Measurements from ENCODE around the gene CRYZ. TPM values are rescaled to one million over a fixed set of nuclear protein-coding genes. Genes with fewer than 3 reads are reported as not detected.

The CRYZ gene
- total RNA-seq, 1 donor from 2014 or later = 13.7 TPM

DNA sequence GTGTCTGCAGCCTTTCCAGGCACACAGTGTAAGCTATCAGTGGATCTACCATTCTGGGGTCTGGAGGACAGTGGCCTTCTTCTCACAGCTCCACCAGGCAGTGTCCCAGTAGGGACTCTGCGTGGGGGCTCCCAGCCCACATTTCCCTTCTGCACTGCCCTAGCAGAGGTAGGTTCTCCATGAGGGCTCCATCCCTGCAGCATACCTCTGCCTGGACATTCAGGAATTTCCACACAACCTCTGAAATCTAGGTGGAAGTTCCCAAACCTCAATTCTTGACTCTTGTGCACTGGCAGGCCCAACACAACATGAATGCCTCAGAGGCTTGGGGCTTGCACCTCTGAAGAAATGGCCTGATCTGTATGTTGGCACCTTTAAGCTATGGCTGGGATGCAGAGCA is 6.8 kb downstream of the CRYZ start:
- H3K36me3 Mint-ChIP-seq (ENCODE audit: low read depth) = peaks cover 32% of the 10 kb centered on the region
- H3K9me3 Mint-ChIP-seq = peaks cover 24% of the 10 kb centered on the region
- H3K27me3 Mint-ChIP-seq (ENCODE audit: insufficient read depth) = no peaks in the 10 kb centered on the region
- no peak for DNase-seq (ENCODE audit: low spot score)
- peaks cover 9% of the 10 kb centered on the region for H3K4me1 Mint-ChIP-seq (ENCODE audit: low read depth)
- no peak overlapping the region for H3K4me3 Mint-ChIP-seq
- H3K27ac Mint-ChIP-seq = no peak overlapping the region
- intact Hi-C loops (cut with micrococcal nuclease) = no loop called here

DNA sequence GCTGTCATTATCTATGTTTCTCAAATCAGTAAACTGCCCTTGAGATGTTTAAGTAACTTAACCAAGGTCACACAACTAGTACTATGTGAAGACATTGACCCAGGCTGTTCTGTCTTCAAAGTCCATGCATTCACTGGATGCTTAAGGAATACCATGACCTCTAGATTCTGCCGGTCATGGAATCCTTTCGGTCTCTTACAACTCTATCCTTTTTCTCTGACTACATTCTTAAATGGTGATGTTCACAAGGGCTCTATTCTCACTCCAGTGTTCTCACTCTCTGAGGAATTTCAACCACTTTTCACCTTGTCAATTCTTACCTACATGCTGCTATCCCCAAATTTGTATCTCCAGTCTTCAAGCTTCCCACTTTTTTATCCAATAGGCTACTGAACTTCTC is 15.2 kb downstream of the CRYZ start:
- intact Hi-C loops (cut with micrococcal nuclease) = no loop called here

DNA sequence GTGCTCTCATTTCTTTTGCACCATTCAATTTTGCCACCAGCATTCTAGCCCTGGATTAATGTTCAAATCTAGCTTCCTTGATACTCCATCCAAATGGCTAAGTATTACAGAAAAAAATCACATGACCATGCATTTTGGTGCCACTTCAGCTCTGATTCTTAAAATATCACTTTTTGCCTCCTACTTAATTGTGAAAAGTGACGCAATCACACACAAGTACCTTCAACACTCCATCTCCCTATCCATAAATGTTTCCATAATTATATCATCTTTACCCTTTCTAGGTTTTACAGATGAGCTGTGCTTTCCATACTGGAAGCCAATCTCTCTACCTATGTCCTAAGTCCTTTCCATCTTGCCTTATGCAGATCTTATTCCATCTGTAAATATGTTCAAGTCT is 16.0 kb downstream of the CRYZ start:
- H3K9me3 Mint-ChIP-seq = no peaks in the 10 kb centered on the region
- no peak overlapping the region for H3K27ac Mint-ChIP-seq
- H3K36me3 Mint-ChIP-seq (ENCODE audit: low read depth) = peaks cover 9% of the 10 kb centered on the region
- H3K4me1 Mint-ChIP-seq (ENCODE audit: low read depth) = no peaks in the 10 kb centered on the region
- intact Hi-C loops (cut with micrococcal nuclease) = no loop called here
- H3K27me3 Mint-ChIP-seq (ENCODE audit: insufficient read depth) = no peaks in the 10 kb centered on the region
- H3K4me3 Mint-ChIP-seq = no peak overlapping the region
- no peak for DNase-seq (ENCODE audit: low spot score)

More for the DNA sequence above, 15.2 kb downstream of the CRYZ start:
- peaks cover 11% of the 10 kb centered on the region for H3K36me3 Mint-ChIP-seq (ENCODE audit: low read depth)
- H3K4me1 Mint-ChIP-seq (ENCODE audit: low read depth) = no peaks in the 10 kb centered on the region
- no peaks in the 10 kb centered on the region for H3K27me3 Mint-ChIP-seq (ENCODE audit: insufficient read depth)
- H3K27ac Mint-ChIP-seq = no peak overlapping the region
- DNase-seq (ENCODE audit: low spot score) = no peak
- no peaks in the 10 kb centered on the region for H3K9me3 Mint-ChIP-seq
- no peak overlapping the region for H3K4me3 Mint-ChIP-seq

DNA sequence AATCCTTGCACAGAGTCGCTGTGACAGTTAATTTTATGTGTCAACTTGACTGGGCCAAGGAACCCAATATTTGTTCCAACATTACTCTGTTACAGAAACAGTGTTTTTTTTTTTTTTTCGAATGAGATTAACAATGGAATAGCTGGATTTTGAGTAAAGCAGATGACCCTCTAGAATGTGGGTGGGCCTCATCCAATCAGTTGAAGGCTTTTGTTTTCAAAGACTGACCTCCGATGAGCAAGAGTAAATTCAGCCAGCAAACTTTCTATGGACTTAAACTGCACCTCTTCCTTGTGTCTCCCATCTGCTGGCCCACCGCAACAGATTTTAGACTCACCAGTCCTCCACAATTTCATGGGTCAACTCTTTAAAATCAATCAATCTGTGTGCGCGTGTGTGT is 17.0 kb downstream of the CRYZ start:
- intact Hi-C loops (cut with micrococcal nuclease) = no loop called here
- Mint-ChIP-seq H3K9me3 (no peaks in the 10 kb centered on the region), H3K27me3 (ENCODE audit: insufficient read depth) (no peaks in the 10 kb centered on the region), H3K27ac (no peak overlapping the region), H3K4me1 (ENCODE audit: low read depth) (no peaks in the 10 kb centered on the region), H3K4me3 (no peak overlapping the region), H3K36me3 (ENCODE audit: low read depth) (peaks cover 7% of the 10 kb centered on the region)
- no peak for DNase-seq (ENCODE audit: low spot score)

DNA sequence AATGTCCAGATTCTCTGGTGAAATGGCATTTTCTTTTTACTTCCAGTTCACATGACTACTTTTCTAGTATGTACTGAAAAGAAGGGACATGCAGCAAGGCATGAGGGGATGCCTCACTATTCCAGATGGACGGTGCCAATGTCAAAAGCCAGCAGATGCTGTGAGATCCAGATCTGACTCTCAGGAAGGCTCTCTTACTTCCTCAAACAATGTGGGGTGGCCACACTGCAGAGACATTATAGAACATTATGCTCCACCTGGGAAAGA is 17.7 kb downstream of the CRYZ start:
- DNase-seq (ENCODE audit: low spot score) = no peak
- no peaks in the 10 kb centered on the region for H3K9me3 Mint-ChIP-seq
- H3K36me3 Mint-ChIP-seq (ENCODE audit: low read depth) = peaks cover 7% of the 10 kb centered on the region
- H3K27ac Mint-ChIP-seq = no peak overlapping the region
- H3K4me3 Mint-ChIP-seq = no peak overlapping the region
- no peaks in the 10 kb centered on the region for H3K27me3 Mint-ChIP-seq (ENCODE audit: insufficient read depth)
- intact Hi-C loops (cut with micrococcal nuclease) = no loop called here
- no peaks in the 10 kb centered on the region for H3K4me1 Mint-ChIP-seq (ENCODE audit: low read depth)

DNA sequence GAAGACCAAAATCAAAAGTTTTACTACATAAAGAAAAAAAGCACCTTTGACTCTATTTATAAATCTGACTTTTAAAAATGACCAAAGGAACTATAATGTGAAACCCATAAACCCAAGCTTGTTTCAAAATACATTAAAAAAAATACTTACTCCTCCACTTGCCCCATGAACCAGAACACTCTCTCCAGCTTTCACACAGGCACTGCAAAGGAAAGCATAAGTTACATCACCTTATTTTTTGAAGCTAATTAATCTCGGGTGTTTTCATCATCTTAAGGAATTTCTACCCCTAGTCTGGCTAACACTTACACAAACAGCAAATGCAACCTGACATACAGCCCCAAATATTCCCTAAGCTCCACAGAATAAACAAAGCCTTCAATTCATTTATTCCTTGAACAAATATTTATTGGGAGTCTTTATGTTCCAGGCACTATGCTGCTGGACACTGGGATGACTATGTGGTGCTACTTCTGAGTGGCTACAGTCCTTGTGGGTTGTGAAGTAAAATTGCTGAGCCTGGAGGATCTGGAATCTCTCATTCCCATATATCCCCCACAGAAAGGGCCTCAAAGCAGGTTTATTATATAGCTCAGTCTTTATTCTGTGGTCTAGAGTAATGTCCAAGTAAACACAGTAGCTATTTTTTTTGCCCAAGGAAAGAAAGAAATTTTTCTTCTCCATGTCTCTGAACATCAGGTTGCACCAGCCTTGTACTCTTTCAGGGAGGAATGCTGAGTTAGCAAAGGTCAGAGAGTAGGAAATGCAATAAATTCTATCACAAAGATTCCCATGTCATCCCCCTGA is 18.2 kb downstream of the CRYZ start:
- no peaks in the 10 kb centered on the region for H3K27me3 Mint-ChIP-seq (ENCODE audit: insufficient read depth)
- DNase-seq (ENCODE audit: low spot score) = no peak
- H3K36me3 Mint-ChIP-seq (ENCODE audit: low read depth) = peaks cover 7% of the 10 kb centered on the region
- H3K27ac Mint-ChIP-seq = no peak overlapping the region
- intact Hi-C loops (cut with micrococcal nuclease) = no loop called here
- H3K9me3 Mint-ChIP-seq = no peaks in the 10 kb centered on the region
- H3K4me3 Mint-ChIP-seq = no peak overlapping the region
- no peaks in the 10 kb centered on the region for H3K4me1 Mint-ChIP-seq (ENCODE audit: low read depth)

DNA sequence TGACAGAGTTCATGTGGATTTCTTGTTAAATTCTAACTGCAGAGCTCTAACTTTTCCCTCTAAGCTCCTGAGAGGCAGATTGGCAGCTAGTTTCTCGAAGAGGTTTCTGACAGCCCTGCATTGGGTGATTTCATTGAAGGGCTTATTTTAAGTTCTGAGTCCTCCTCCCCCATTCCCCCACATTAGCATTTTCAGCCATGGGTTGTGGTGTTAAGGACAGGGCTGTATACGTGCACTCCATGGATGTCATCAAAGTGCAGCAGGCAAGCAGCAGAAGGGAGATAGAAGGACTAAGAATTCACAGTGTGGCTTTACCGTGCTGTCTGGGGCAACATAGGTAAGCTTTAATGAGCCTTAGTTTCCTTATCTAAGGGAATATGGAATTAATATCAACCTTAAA is 19.0 kb downstream of the CRYZ start:
- Mint-ChIP-seq H3K27ac (no peak overlapping the region), H3K27me3 (ENCODE audit: insufficient read depth) (no peaks in the 10 kb centered on the region), H3K4me1 (ENCODE audit: low read depth) (no peaks in the 10 kb centered on the region), H3K9me3 (no peaks in the 10 kb centered on the region), H3K36me3 (ENCODE audit: low read depth) (peaks cover 10% of the 10 kb centered on the region), H3K4me3 (no peak overlapping the region)
- intact Hi-C loops (cut with micrococcal nuclease) = no loop called here
- no peak for DNase-seq (ENCODE audit: low spot score)

DNA sequence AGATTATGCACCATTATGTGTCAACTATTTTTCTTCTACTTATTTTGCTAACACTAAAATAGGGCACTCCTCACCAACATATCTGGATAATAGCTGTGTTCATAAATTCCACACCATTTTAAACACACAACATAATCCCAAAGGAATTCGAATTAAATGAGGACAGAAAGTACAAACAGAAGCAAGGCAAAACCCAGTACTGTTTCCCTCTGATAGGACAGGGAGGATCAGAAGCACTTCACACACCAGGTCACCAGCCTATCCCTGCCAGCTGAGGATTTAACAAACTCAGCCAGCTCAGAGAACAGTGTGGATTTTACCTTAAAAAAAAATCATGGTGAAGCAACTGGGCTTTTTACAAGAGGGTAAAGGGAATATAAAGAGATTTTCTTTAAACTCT is 20.0 kb downstream of the CRYZ start:
- H3K4me3 Mint-ChIP-seq = no peak overlapping the region

DNA sequence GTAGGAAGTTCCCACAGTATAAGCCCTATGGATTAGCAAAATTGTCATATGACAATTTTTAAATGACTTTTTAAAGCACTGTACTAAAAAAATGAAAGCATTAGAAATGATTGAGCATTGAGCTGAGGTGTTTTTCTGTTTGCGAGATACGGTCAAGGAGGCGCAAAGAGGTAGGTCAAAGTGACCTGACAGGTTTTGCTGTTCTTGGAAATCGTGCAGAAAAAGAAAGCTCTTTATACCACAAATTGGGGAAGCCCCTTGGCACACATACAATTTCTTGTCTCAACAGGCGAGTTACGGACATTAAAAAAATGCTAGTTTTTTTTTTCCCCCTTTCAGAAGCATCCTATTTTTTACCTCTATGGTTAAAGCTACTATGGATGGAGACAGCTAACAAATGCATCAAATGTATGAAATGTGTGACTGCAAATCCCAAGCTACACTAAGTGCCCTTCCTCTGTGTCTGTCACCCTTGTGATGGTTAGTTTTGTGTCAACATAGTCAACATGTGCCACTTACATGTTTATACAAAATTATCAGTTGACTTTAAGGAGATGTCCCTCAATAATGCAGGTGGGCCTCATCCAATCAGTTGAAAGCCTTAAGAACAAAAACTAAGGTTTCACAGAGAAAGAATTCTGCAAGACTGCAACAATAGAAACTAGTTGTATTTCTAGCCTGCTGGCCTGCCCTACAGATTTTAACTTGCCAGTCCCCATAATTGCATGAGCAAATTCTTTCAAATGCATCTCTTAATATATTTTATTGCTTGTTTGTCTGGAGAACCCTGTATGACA is 29.3 kb downstream of the CRYZ start:
- no peak overlapping the region for H3K4me3 Mint-ChIP-seq
- H3K9me3 Mint-ChIP-seq = no peaks in the 10 kb centered on the region
- H3K27ac Mint-ChIP-seq = no peak overlapping the region
- DNase-seq (ENCODE audit: low spot score) = no peak
- no peaks in the 10 kb centered on the region for H3K4me1 Mint-ChIP-seq (ENCODE audit: low read depth)
- no peaks in the 10 kb centered on the region for H3K27me3 Mint-ChIP-seq (ENCODE audit: insufficient read depth)
- intact Hi-C loops (cut with micrococcal nuclease) = no loop called here
- peaks cover 15% of the 10 kb centered on the region for H3K36me3 Mint-ChIP-seq (ENCODE audit: low read depth)

More for the DNA sequence above, 20.0 kb downstream of the CRYZ start:
- Mint-ChIP-seq H3K27ac (no peak overlapping the region), H3K36me3 (ENCODE audit: low read depth) (peaks cover 15% of the 10 kb centered on the region), H3K27me3 (ENCODE audit: insufficient read depth) (no peaks in the 10 kb centered on the region), H3K9me3 (no peaks in the 10 kb centered on the region), H3K4me1 (ENCODE audit: low read depth) (no peaks in the 10 kb centered on the region)
- intact Hi-C loops (cut with micrococcal nuclease) = no loop called here
- DNase-seq (ENCODE audit: low spot score) = no peak

DNA sequence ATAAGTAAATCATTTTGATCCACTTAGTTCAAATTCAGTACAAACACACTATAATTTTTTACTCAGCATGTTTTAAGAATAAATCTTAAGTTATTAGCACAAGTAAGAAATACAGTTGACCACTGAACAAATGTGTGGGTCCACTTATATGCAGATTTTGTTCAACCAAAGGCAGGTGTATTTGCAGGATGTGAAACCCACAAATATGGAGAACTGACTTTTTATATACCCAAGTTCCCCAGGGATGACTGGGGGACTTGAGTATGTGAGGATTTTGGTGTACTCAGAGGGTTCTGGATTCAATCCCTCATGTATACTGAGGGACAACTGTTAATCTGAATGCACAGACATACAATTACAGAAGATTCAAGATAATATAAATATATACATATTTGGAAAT is 33.5 kb downstream of the CRYZ start:
- peaks cover 3% of the 10 kb centered on the region for H3K36me3 Mint-ChIP-seq (ENCODE audit: low read depth)
- no peak for DNase-seq (ENCODE audit: low spot score)
- H3K4me1 Mint-ChIP-seq (ENCODE audit: low read depth) = no peaks in the 10 kb centered on the region
- H3K27me3 Mint-ChIP-seq (ENCODE audit: insufficient read depth) = no peaks in the 10 kb centered on the region
- intact Hi-C loops (cut with micrococcal nuclease) = no loop called here
- no peak overlapping the region for H3K27ac Mint-ChIP-seq
- no peak overlapping the region for H3K4me3 Mint-ChIP-seq
- no peaks in the 10 kb centered on the region for H3K9me3 Mint-ChIP-seq

DNA sequence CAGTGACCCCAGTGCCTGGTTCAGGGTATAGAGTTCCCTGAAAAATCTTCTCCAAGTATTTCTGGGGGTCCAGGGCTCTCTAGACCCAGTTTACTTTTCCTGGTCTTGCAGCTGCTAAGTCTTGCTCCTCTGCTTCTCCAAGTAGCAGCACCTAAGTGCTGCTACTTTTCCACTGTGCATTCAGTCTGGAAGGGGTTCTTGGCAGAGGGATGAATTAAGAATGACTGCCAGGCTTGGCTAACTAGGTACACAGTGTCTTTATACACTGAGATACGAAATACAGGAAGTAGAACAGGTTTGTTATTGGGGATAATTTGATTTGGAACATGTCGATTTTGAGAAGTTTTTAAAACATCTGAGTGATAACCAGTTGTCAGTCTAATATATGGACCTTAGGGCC is 35.0 kb downstream of the CRYZ start:
- Mint-ChIP-seq H3K4me1 (ENCODE audit: low read depth) (no peaks in the 10 kb centered on the region), H3K27ac (no peak overlapping the region), H3K36me3 (ENCODE audit: low read depth) (no peaks in the 10 kb centered on the region), H3K27me3 (ENCODE audit: insufficient read depth) (no peaks in the 10 kb centered on the region), H3K4me3 (no peak overlapping the region), H3K9me3 (no peaks in the 10 kb centered on the region)
- no peak for DNase-seq (ENCODE audit: low spot score)
- intact Hi-C loops (cut with micrococcal nuclease) = no loop called here

DNA sequence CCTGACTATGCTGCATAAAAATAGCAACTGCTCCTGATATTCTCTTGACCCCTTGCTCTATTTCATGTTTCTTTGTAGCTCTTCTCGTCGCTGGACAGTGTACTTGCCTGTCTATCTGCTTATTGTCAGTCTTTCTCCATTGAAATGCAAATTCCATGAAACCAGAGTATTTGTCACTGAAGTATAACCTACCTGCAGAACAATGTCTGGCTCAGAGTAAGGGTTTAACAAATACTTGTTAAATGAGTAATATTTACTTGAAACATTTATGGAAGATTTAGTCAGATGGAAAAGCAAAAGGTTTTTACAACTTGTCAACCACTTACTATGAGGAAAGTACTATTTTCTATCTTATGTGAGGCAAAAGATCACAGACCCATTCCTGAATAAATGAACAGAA is 39.4 kb downstream of the CRYZ start:
- H3K36me3 Mint-ChIP-seq (ENCODE audit: low read depth) = no peaks in the 10 kb centered on the region
- H3K4me1 Mint-ChIP-seq (ENCODE audit: low read depth) = no peaks in the 10 kb centered on the region
- no peaks in the 10 kb centered on the region for H3K27me3 Mint-ChIP-seq (ENCODE audit: insufficient read depth)
- H3K27ac Mint-ChIP-seq = no peak overlapping the region
- intact Hi-C loops (cut with micrococcal nuclease) = no loop called here
- no peak for DNase-seq (ENCODE audit: low spot score)
- H3K4me3 Mint-ChIP-seq = no peak overlapping the region
- no peaks in the 10 kb centered on the region for H3K9me3 Mint-ChIP-seq

DNA sequence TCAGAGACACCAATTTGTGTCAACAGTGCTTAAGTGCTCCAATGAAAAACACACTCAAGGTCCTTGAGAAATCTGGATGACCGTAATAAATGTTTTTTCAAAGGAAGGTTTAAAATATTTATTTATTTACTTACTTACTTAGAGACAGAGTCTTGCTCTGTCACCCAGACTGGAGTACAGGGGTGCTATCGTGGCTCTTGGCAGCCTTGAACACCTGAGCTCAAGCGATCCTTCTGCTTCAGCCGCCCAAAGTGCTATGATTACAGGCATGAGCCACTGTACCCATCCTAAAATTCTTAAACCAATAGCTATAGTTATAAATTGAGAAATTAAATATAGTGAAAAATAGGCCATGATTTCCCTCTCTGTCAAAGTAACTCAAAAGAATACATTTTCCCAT is 41.9 kb downstream of the CRYZ start:
- Mint-ChIP-seq H3K27ac (no peak overlapping the region), H3K27me3 (ENCODE audit: insufficient read depth) (peaks cover 4% of the 10 kb centered on the region), H3K36me3 (ENCODE audit: low read depth) (no peaks in the 10 kb centered on the region), H3K4me1 (ENCODE audit: low read depth) (no peaks in the 10 kb centered on the region), H3K9me3 (no peaks in the 10 kb centered on the region), H3K4me3 (no peak overlapping the region)
- DNase-seq (ENCODE audit: low spot score) = no peak
- intact Hi-C loops (cut with micrococcal nuclease) = loop anchor here (1.0 kb wide), 1 partner anchor 42 kb away; the partner anchor contains the start of genes CRYZ and TYW3

Measured in activated T-helper 1 cell treated with anti-CD3 and anti-CD28 coated beads, Interleukin-12 subunit alpha, Interleukin-12 subunit beta, Interleukin-2, Interleukin-4 antibody, amounts not matched to agents 30 ng/mL and 10 ng/mL and 1 ng/mL, durations not matched to agents 14 hours and 24 hours and 36 hours (primary cell).